Cardiac septum (tissue), 1 donor: ENCODE results near the gene S100Z. TPM values are rescaled to one million over a fixed set of nuclear protein-coding genes. Genes with fewer than 3 reads are reported as not detected.
"Not testable (repeated sequence)": the region's sequence is repeated elsewhere in the genome, so short reads cannot be mapped to it uniquely, and the experiment has no call there.

Experiments
- DNase-seq: peaks from one replicate; pipeline ENCODE4 v3.0.0-alpha.2; 2020; ENCODE audit warnings: low spot score
- intact Hi-C: fragments of 100-400 bp; cut with DNase I; formaldehyde crosslinking; loops from one replicate; pipeline ENCODE4 v1.14.0; 2022
- total RNA-seq: library from RNA; stranded (reverse); fragmentation: NEBNext Ultra II Directional; extraction: Animal tissue kit (Norgen Biotek cat#: 25700); gene quantifications from one replicate; pipeline ENCODE4 v1.2.1, GENCODE V29; 2021
- donor health status: DM: no; HTN: no; CAD: no.

S100Z gene
- total RNA-seq, 1 donor from 2014 or later: not detected

GRCh38 chr5:76866503-76866902, 16.7 kb downstream of the S100Z start:
- intact Hi-C loops: loop anchor here (5.0 kb wide), 1 partner anchor 211 kb away; no protein-coding TSS in a partner anchor
- DNase-seq: no peak

- no peak for DNase-seq
- intact Hi-C loops: loop anchor here (5.0 kb wide), 1 partner anchor 210 kb away; no protein-coding TSS in a partner anchor
These were observed 17.2 kb downstream of the S100Z start for GRCh38 chr5:76867038-76867437.

- intact Hi-C loops: loop anchor here (2.0 to 5.0 kb wide), 3 partner anchors 147 to 625 kb away; partner anchors contain the start of gene WDR41
- DNase-seq: no peak
These were observed 18.2 kb downstream of the S100Z start for GRCh38 chr5:76867827-76868693.

GRCh38 chr5:76870046-76870445, 20.2 kb downstream of the S100Z start:
- no peak for DNase-seq
- intact Hi-C loops: loop anchor here (5.0 kb wide), 1 partner anchor 42 kb away; no protein-coding TSS in a partner anchor

GRCh38 chr5:76874088-76874581, 24.3 kb downstream of the S100Z start:
- intact Hi-C loops: loop anchor here (5.0 kb wide), 1 partner anchor 38 kb away; no protein-coding TSS in a partner anchor
- no peak for DNase-seq

GRCh38 chr5:76888733-76889300, 39.0 kb downstream of the S100Z start:
- intact Hi-C loops: no loop called here

GRCh38 chr5:76893294-76893693, 43.5 kb downstream of the S100Z start:
- no peak for DNase-seq
- intact Hi-C loops: no loop called here

More at GRCh38 chr5:76888733-76889300, 39.0 kb downstream of the S100Z start:
- no peak for DNase-seq

GRCh38 chr5:76896196-76896595, 46.4 kb downstream of the S100Z start:
- intact Hi-C loops: no loop called here

GRCh38 chr5:76901522-76901921, 51.7 kb downstream of the S100Z start:
- intact Hi-C loops: no loop called here
- no peak for DNase-seq

More at GRCh38 chr5:76896196-76896595, 46.4 kb downstream of the S100Z start:
- no peak for DNase-seq

- intact Hi-C loops: no loop called here
- no peak for DNase-seq
These were observed 58.4 kb downstream of the S100Z start for GRCh38 chr5:76908166-76908565.

GRCh38 chr5:76910344-76910933, 60.6 kb downstream of the S100Z start:
- intact Hi-C loops: loop anchor here (5.0 kb wide), 1 partner anchor 38 kb away; no protein-coding TSS in a partner anchor
- not testable (repeated sequence) for DNase-seq

GRCh38 chr5:76914671-76915070, 64.9 kb downstream of the S100Z start:
- intact Hi-C loops: loop anchor here (5.0 kb wide), 1 partner anchor 42 kb away; no protein-coding TSS in a partner anchor

GRCh38 chr5:76918539-76918938, 68.7 kb downstream of the S100Z start:
- no peak for DNase-seq
- intact Hi-C loops: no loop called here

More at GRCh38 chr5:76914671-76915070, 64.9 kb downstream of the S100Z start:
- not testable (repeated sequence) for DNase-seq

GRCh38 chr5:76920491-76920890, 70.7 kb downstream of the S100Z start:
- DNase-seq: no peak
- intact Hi-C loops: no loop called here

GRCh38 chr5:76926329-76927105, 76.7 kb downstream of the S100Z start:
- no peak for DNase-seq
- intact Hi-C loops: no loop called here

- intact Hi-C loops: no loop called here
- no peak for DNase-seq
These were observed 78.1 kb downstream of the S100Z start for GRCh38 chr5:76927961-76928360.

GRCh38 chr5:76930083-76930482, 80.3 kb downstream of the S100Z start:
- intact Hi-C loops: no loop called here
- DNase-seq: no peak

GRCh38 chr5:76938177-76938576, 88.4 kb downstream of the S100Z start:
- intact Hi-C loops: no loop called here
- no peak for DNase-seq

GRCh38 chr5:76941000-76941399, 91.2 kb downstream of the S100Z start:
- no peak for DNase-seq
- intact Hi-C loops: no loop called here
